CD4-positive, alpha-beta T cell (primary cell): Measurements from ENCODE around the gene MAN2B2. TPM values are rescaled to one million over a fixed set of nuclear protein-coding genes. Genes with fewer than 3 reads are reported as not detected.
A peak's percentile ranks its signal among the peaks of the same experiment; 100 is the strongest.

Experiments
- ATAC-seq: fragments of 200-7000 bp; cut with Tn5 transposase; one replicate; pipeline ENCODE4 v1.10.0; 2022; ENCODE audit warnings: mild to moderate bottlenecking; ENCODE audit not compliant: poor library complexity
- CTCF ChIA-PET: fragments of 350-600 bp; sonication (Branson Sonifier 250); formaldehyde crosslinking; loops from one replicate; lab custom pipeline; 2021; ENCODE audit warnings: antibody characterized with exemption, inconsistent platforms; lab: Charles Lee
- POLR2A ChIA-PET: fragments of 350-600 bp; sonication (Branson Sonifier 250); formaldehyde crosslinking; loops from one replicate; lab custom pipeline; 2021; ENCODE audit warnings: antibody characterized with exemption, inconsistent platforms; lab: Charles Lee
- DNase-seq, 14 experiments: peaks; one replicate each; pipeline ENCODE4 v3.0.0-alpha.2; 2013 to 2020; ENCODE audit warnings: mixed read lengths in 2 of 14
- H3K27ac ChIP-seq, 2 donors: one replicate each; pipeline versions ENCODE4 v1.5.1 to v1.7.0; 2013; ENCODE audit warnings: low read length in 2 of 2, low read depth in 1 of 2, mild to moderate bottlenecking in 1 of 2
- H3K27me3 ChIP-seq, 2 experiments: 1 replicate in 1 of 2; 2 replicates in 1 of 2; pipeline versions ENCODE4 v1.6.1 to v1.7.0; 2013; ENCODE audit warnings: low read length in 2 of 2, control low read depth in 1 of 2, mild to moderate bottlenecking in 1 of 2, moderate library complexity in 1 of 2; ENCODE audit not compliant: insufficient read depth in 2 of 2, control insufficient read depth in 1 of 2
- H3K36me3 ChIP-seq: one replicate; pipeline ENCODE4 v1.6.1; 2013; ENCODE audit warnings: low read length, control low read depth; ENCODE audit not compliant: insufficient read depth
- H3K4me1 ChIP-seq: one replicate; pipeline ENCODE4 v1.6.1; 2013; ENCODE audit warnings: low read length, control low read depth; ENCODE audit not compliant: insufficient read depth
- H3K4me3 ChIP-seq: one replicate; pipeline ENCODE4 v1.5.1; 2013; ENCODE audit warnings: mild to moderate bottlenecking, low read length, moderate library complexity
- H3K9me3 ChIP-seq, 2 experiments: 1 replicate in 1 of 2; 2 replicates in 1 of 2; pipeline versions ENCODE4 v1.6.1 to v1.7.0; 2013; ENCODE audit warnings: low read length in 2 of 2, mild to moderate bottlenecking in 2 of 2, control low read depth in 1 of 2, moderate library complexity in 1 of 2; ENCODE audit not compliant: control insufficient read depth in 1 of 2, insufficient read depth in 1 of 2
- H3K27ac Mint-ChIP-seq: one replicate; pipeline ENCODE4 v1.8.0; 2020; ENCODE audit warnings: mixed read lengths
- H3K27me3 Mint-ChIP-seq: one replicate; pipeline ENCODE4 v1.8.0; 2021; ENCODE audit warnings: mixed read lengths
- H3K36me3 Mint-ChIP-seq: one replicate; pipeline ENCODE4 v1.8.0; 2021; ENCODE audit warnings: low read depth, mixed read lengths
- H3K4me1 Mint-ChIP-seq: one replicate; pipeline ENCODE4 v1.8.0; 2021; ENCODE audit warnings: low read depth, mixed read lengths
- H3K4me3 Mint-ChIP-seq: one replicate; pipeline ENCODE4 v1.8.0; 2020; ENCODE audit warnings: mild to moderate bottlenecking, mixed read lengths
- H3K9me3 Mint-ChIP-seq: one replicate; pipeline ENCODE4 v1.8.0; 2020; ENCODE audit warnings: mixed read lengths
- intact Hi-C, 2 experiments: fragments of 100-400 bp; cut with DNase I in 1 of 2; cut with micrococcal nuclease in 1 of 2; formaldehyde crosslinking; loops; one replicate each; pipeline versions ENCODE4 v1.15.1 to v1.9.0; 2023 to 2025; cut with DNase I, micrococcal nuclease
- total RNA-seq, 174 experiments: library from RNA in 2 of 174; stranded (reverse) in 2 of 174; gene quantifications; one replicate each; pipeline ENCODE4 v1.2.3 and lab custom pipeline; 2021 to 2026
- TF ChIP-seq, protein P1 (sequence below): fragments of 200-600 bp; IDR thresholded peaks from one replicate; pipeline ENCODE4 v1.8.0; 2022; ENCODE audit warnings: antibody characterized with exemption, mild to moderate bottlenecking

Gene MAN2B2
- total RNA-seq, 2 experiments from 2014 or later, result 25.9 to 28.5 TPM

DNA sequence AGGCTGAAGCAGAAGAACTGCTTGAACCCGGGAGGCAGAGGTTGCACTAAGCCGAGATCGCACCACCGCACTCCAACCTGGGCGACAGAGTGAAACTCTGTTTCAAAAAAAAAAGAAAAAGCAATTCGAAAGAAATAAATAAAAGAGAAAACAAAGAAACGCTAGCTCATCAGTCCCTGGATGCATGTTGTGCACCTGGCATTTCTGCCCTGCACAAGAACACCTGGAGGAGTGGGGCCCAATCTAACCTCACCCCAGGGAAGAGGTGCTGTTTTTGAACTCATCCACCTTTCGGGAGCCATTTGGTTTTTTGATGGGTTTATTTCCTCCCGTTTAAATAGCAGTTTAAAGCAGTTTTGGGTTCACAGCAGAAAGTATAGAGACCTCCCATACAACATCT lies 59.8 kb downstream of the MAN2B2 start:
- peaks cover 5% of the 10 kb centered on the region for H3K4me1 Mint-ChIP-seq
- Histone ChIP-seq H3K27me3 (no peaks in the 10 kb centered on the region), H3K4me1 (peaks cover 7% of the 10 kb centered on the region), H3K27ac (no peak overlapping the region), H3K9me3 (no peaks in the 10 kb centered on the region), H3K36me3 (no peaks in the 10 kb centered on the region), H3K4me3 (no peak overlapping the region)
- ATAC-seq, result no peak
- intact Hi-C loops, result no loop called here
- H3K9me3 Mint-ChIP-seq, result no peaks in the 10 kb centered on the region
- ChIA-PET CTCF (no interaction called here), POLR2A (interaction anchor here (1.1 kb wide), 1 partner anchor 39 kb away, joined by 3 read pairs; a partner anchor contains a TSS)
- H3K36me3 Mint-ChIP-seq, result no peaks in the 10 kb centered on the region
- no peak overlapping the region for H3K27ac Mint-ChIP-seq
- no peaks in the 10 kb centered on the region for H3K27me3 Mint-ChIP-seq
- H3K4me3 Mint-ChIP-seq, result no peak overlapping the region
- TF ChIP-seq, protein P1, sequence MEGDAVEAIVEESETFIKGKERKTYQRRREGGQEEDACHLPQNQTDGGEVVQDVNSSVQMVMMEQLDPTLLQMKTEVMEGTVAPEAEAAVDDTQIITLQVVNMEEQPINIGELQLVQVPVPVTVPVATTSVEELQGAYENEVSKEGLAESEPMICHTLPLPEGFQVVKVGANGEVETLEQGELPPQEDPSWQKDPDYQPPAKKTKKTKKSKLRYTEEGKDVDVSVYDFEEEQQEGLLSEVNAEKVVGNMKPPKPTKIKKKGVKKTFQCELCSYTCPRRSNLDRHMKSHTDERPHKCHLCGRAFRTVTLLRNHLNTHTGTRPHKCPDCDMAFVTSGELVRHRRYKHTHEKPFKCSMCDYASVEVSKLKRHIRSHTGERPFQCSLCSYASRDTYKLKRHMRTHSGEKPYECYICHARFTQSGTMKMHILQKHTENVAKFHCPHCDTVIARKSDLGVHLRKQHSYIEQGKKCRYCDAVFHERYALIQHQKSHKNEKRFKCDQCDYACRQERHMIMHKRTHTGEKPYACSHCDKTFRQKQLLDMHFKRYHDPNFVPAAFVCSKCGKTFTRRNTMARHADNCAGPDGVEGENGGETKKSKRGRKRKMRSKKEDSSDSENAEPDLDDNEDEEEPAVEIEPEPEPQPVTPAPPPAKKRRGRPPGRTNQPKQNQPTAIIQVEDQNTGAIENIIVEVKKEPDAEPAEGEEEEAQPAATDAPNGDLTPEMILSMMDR, result no peak
- no peak for DNase-seq

DNA sequence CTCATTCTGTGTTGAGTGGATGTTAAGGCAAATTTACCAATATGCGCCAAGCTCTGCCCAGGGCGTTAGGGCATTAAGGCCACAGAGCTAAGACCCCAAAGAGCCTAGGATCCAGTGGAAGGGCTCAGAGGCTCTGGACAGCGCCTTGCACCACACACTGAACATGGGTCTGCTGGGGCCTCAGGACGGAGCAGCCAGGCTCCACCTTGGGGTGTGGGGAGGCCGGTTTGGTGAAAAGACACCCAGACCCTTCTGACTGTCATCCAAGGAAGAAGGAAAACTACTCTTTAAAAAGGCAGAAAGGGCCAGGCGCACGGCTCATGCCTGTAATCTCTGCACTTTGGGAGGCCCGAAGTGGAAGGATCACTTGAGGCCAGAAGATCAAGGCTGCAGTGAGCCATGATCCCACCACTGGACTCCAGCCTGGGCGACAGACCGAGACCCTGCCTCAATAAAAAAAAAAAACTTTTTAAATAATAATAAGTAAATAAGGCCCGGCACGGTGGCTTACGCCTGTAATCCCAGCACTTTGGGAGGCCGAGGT lies 64.2 kb downstream of the MAN2B2 start:
- no peak overlapping the region for H3K27ac ChIP-seq
- peaks cover 41% of the 10 kb centered on the region for H3K36me3 Mint-ChIP-seq
- TF ChIP-seq, protein P1, result no peak
- H3K4me1 Mint-ChIP-seq, result peaks cover 45% of the 10 kb centered on the region
- ATAC-seq (no peak), DNase-seq (no peak)
- H3K9me3 ChIP-seq, result no peaks in the 10 kb centered on the region
- H3K4me3 ChIP-seq, result no peak overlapping the region
- peaks cover 22% of the 10 kb centered on the region for H3K36me3 ChIP-seq
- no peaks in the 10 kb centered on the region for H3K9me3 Mint-ChIP-seq
- peak overlapping the region; percentile 57 for H3K4me3 Mint-ChIP-seq
- peaks cover 38% of the 10 kb centered on the region for H3K4me1 ChIP-seq
- intact Hi-C loops, result no loop called here
- POLR2A ChIA-PET, result interaction anchor here (2.0 to 7.0 kb wide), 6 partner anchors 19 to 81 kb away, joined by 5 to 169 read pairs (median 45); partner anchors contain the start of genes MAN2B2 and MRFAP1L1
- no peaks in the 10 kb centered on the region for H3K27me3 ChIP-seq
- no peaks in the 10 kb centered on the region for H3K27me3 Mint-ChIP-seq
- peak overlapping the region; percentile 61 for H3K27ac Mint-ChIP-seq
- CTCF ChIA-PET, result interaction anchor here (0.7 to 1.6 kb wide), 4 partner anchors 13 to 235 kb away, joined by 3 to 6 read pairs (median 4); partner anchors contain the start of genes BLOC1S4 and MRFAP1L1

DNA sequence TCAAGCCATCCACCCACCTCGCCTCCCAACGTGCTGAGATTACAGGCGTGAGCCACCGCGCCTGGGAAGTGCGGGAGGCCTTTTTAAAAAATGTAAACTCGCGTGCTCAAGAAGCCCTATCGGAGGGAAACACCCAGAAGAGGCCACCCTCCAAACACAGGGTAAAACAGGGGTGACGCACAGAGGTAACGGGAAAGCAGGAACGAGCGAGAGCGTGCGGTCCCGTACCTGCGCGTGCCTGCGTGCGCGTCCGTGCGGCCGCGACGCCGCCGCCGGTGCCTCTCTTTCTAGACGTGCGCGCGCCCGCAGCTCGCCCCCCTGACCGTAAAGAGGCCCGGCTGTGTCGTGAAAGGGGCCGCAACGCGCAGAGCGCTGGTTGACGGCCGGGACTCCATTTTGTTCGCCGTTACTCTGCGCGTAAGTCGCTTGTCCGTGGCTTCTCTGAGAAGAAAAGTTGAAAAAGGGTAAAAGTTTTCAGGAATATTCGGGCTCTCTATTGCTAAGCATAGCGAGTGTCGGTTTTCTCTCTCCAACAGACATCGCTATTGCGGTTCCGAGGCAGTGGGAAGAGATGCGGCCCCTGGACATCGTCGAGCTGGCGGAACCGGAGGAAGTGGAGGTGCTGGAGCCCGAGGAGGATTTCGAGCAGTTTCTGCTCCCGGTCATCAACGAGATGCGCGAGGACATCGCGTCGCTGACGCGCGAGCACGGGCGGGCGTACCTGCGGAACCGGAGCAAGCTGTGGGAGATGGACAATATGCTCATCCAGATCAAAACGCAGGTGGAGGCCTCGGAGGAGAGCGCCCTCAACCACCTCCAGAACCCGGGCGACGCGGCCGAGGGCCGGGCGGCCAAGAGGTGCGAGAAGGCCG lies 65.5 kb downstream of the MAN2B2 start, which contains the start of gene MRFAP1:
Gene MRFAP1 (plus strand): TSS at position 394 of the 872 bp plus-strand sequence. CDS start 178 bp downstream, at position 572.
- H3K4me3 ChIP-seq, result peak within 1 kb of the TSS; percentile 77
- peaks cover 22% of the 10 kb centered on the region for H3K36me3 ChIP-seq
- peak within 1 kb of the TSS; percentile 93 to 98 for H3K27ac ChIP-seq
- Mint-ChIP-seq H3K27ac (peak within 1 kb of the TSS; percentile 99), H3K9me3 (no peaks in the 10 kb centered on the region), H3K27me3 (no peaks in the 10 kb centered on the region), H3K36me3 (peaks cover 44% of the 10 kb centered on the region), H3K4me1 (peaks cover 45% of the 10 kb centered on the region), H3K4me3 (peak within 1 kb of the TSS; percentile 100)
- H3K9me3 ChIP-seq, result no peaks in the 10 kb centered on the region
- ChIA-PET CTCF (interaction anchor here (0.7 to 4.0 kb wide), 5 partner anchors 24 to 402 kb away, joined by 3 to 21 read pairs (median 6); partner anchors contain the start of gene TADA2B), POLR2A (interaction anchor here (0.6 to 7.0 kb wide), 33 partner anchors 11 to 1795 kb away, joined by 3 to 169 read pairs (median 7); partner anchors contain the start of genes BLOC1S4, GRPEL1, KIAA0232 and MAN2B2)
- H3K27me3 ChIP-seq, result no peaks in the 10 kb centered on the region
- intact Hi-C loops, result loop anchor here (1.0 to 10.0 kb wide), 12 partner anchors 34 to 432 kb away; partner anchors contain the start of genes BLOC1S4 (in 2 of the 2), KIAA0232 (in 2 of the 2), MAN2B2 (in 2 of the 2) and GRPEL1 (in 1 of the 2)
- DNase-seq (peak; percentile 90 to 99 (median 94)), ATAC-seq (peak; percentile 78)
- TF ChIP-seq, protein P1, result no peak
- peaks cover 38% of the 10 kb centered on the region for H3K4me1 ChIP-seq
